ENCODE results near the gene AFF3. TPM values are rescaled to one million over a fixed set of nuclear protein-coding genes. Genes with fewer than 3 reads are reported as not detected.

The AFF3 gene
- total RNA-seq, 1 experiment from 2014 or later = 0.61 TPM

GRCh38 chr2:100143286-100143685 lies 896 bp upstream of the AFF3 start:
- POLR2A ChIA-PET = no interaction called here
- Histone ChIP-seq H3K79me2 (ENCODE audit: insufficient read depth, low read length) (no peaks in the 10 kb centered on the region), H3K4me1 (ENCODE audit: control insufficient read depth in 1 of 2, insufficient read depth in 2 of 2, low read length in 2 of 2) (no peaks in the 10 kb centered on the region), H3K9ac (ENCODE audit: low read length) (no peak overlapping the region), H3K9me3 (ENCODE audit: control insufficient read depth in 1 of 2, insufficient read depth in 1 of 2, low read depth in 1 of 2, low read length in 2 of 2) (no peaks in the 10 kb centered on the region), H3K9me2 (ENCODE audit: insufficient read depth) (no peaks in the 10 kb centered on the region), H3K4me3 (replicated peaks in 1 of 2; ENCODE audit: low read depth in 1 of 2, low read length in 2 of 2) (no peak overlapping the region), H3K36me3 (ENCODE audit: control insufficient read depth in 1 of 2, insufficient read depth in 2 of 2, low read length in 2 of 2) (no peaks in the 10 kb centered on the region), H4K20me1 (ENCODE audit: insufficient read depth) (no peaks in the 10 kb centered on the region), H3K27me3 (ENCODE audit: insufficient read depth, low read length) (peaks cover 15% of the 10 kb centered on the region; the same call in 1 of the 2 replicates), H3K4me2 (ENCODE audit: low read length) (no peak overlapping the region), H2AFZ (ENCODE audit: low read depth, low read length, poor library complexity, severe bottlenecking) (no peak overlapping the region), H3K27ac (ENCODE audit: low read depth, low read length) (no peak overlapping the region)
- RAD21 ChIA-PET (ENCODE audit: low non-redundant PET in 1 of 2, low total read pairs in 2 of 2, uncharacterized antibody in 2 of 2, unreplicated experiment in 2 of 2) = no interaction called here
- TF ChIP-seq YY1 (IDR thresholded peaks at IDR 0.05; ENCODE audit: extremely low read depth, insufficient replicate concordance, low read depth, low read length) = no peak
- TF ChIP-seq POLR2AphosphoS5 (IDR thresholded peaks at IDR 0.05; ENCODE audit: low read depth, low read length) = no peak
- no peak for TF ChIP-seq EGR1 (IDR thresholded peaks at IDR 0.05; ENCODE audit: low read depth)
- no peak for TF ChIP-seq RAD21 (IDR thresholded peaks at IDR 0.05; ENCODE audit: low read depth)
- TF ChIP-seq MAX (IDR thresholded peaks at IDR 0.05) = no peak
- BruUV-seq (replicated peaks) = no TSS peak
- ATAC-seq = no peak
- no peak for DNase-seq (ENCODE audit: low read depth, low spot score)
- CTCF ChIA-PET = no interaction called here
- intact Hi-C loops (cut with micrococcal nuclease) = no loop called here

- H3K4me2 ChIP-seq (ENCODE audit: low read length) = no peak overlapping the region
- DNase-seq (ENCODE audit: low read depth, low spot score) = no peak
- H3K27ac ChIP-seq (ENCODE audit: low read depth, low read length) = no peak overlapping the region
- ChIA-PET CTCF (no interaction called here), RAD21 (ENCODE audit: low non-redundant PET in 1 of 2, low total read pairs in 2 of 2, uncharacterized antibody in 2 of 2, unreplicated experiment in 2 of 2) (no interaction called here), POLR2A (no interaction called here)
- H3K4me3 ChIP-seq (replicated peaks in 1 of 2; ENCODE audit: low read depth in 1 of 2, low read length in 2 of 2) = no peak overlapping the region
- no peak overlapping the region for H3K9ac ChIP-seq (ENCODE audit: low read length)
- H4K20me1 ChIP-seq (ENCODE audit: insufficient read depth) = no peaks in the 10 kb centered on the region
- no TSS peak for BruUV-seq (replicated peaks)
- H3K4me1 ChIP-seq (ENCODE audit: control insufficient read depth in 1 of 2, insufficient read depth in 2 of 2, low read length in 2 of 2) = no peaks in the 10 kb centered on the region
- intact Hi-C loops (cut with micrococcal nuclease) = no loop called here
- TF ChIP-seq ZBTB33 (IDR thresholded peaks at IDR 0.05; ENCODE audit: extremely low read depth, insufficient replicate concordance, low read length) (no peak), CBX3 (IDR thresholded peaks at IDR 0.05; ENCODE audit: low read depth) (no peak), EZH2 (IDR thresholded peaks at IDR 0.05) (no peak), SP1 (IDR thresholded peaks at IDR 0.05; ENCODE audit: low read depth) (no peak), TCF7L2 (IDR thresholded peaks at IDR 0.05; ENCODE audit: borderline replicate concordance, extremely low read depth, insufficient read depth, insufficient read length) (no peak)
- no peaks in the 10 kb centered on the region for H3K79me2 ChIP-seq (ENCODE audit: insufficient read depth, low read length)
- H3K27me3 ChIP-seq (ENCODE audit: insufficient read depth, low read length) = peaks cover 15% of the 10 kb centered on the region; the same call in 1 of the 2 replicates
- no peaks in the 10 kb centered on the region for H3K9me2 ChIP-seq (ENCODE audit: insufficient read depth)
- H2AFZ ChIP-seq (ENCODE audit: low read depth, low read length, poor library complexity, severe bottlenecking) = no peak overlapping the region
- no peaks in the 10 kb centered on the region for H3K36me3 ChIP-seq (ENCODE audit: control insufficient read depth in 1 of 2, insufficient read depth in 2 of 2, low read length in 2 of 2)
- no peak for ATAC-seq
- H3K9me3 ChIP-seq (ENCODE audit: control insufficient read depth in 1 of 2, insufficient read depth in 1 of 2, low read depth in 1 of 2, low read length in 2 of 2) = no peaks in the 10 kb centered on the region
Observed at GRCh38 chr2:100141906-100142305, 484 bp downstream of the AFF3 start.

All from HCT116 (cell line).